Activated T-helper 2 cell treated with anti-CD3 and anti-CD28 coated beads, Interferon-gamma antibody, Interleukin-2, Interleukin-4, amounts not matched to agents 10 μg/mL and 5 μg/mL and 100 μg/mL, durations not matched to agents 14 hours and 24 hours and 36 hours (primary cell): ENCODE results near the gene PSPN. TPM values are rescaled to one million over a fixed set of nuclear protein-coding genes. Genes with fewer than 3 reads are reported as not detected.

ENCODE experiments used
- DNase-seq: peaks from one replicate; pipeline ENCODE4 v3.0.0; 2021; ENCODE audit warnings: low spot score
- H3K27ac Mint-ChIP-seq: one replicate; pipeline ENCODE4 v1.8.0; 2021; ENCODE audit warnings: mixed read lengths
- H3K27me3 Mint-ChIP-seq: one replicate; pipeline ENCODE4 v1.8.0; 2021; ENCODE audit warnings: low read depth, mixed read lengths
- H3K36me3 Mint-ChIP-seq: one replicate; pipeline ENCODE4 v1.8.0; 2021; ENCODE audit warnings: low read depth, mixed read lengths
- H3K4me1 Mint-ChIP-seq: one replicate; pipeline ENCODE4 v1.8.0; 2021; ENCODE audit warnings: low read depth, mixed read lengths
- H3K4me3 Mint-ChIP-seq: one replicate; pipeline ENCODE4 v1.8.0; 2021; ENCODE audit warnings: low read depth, mild to moderate bottlenecking, moderate library complexity, mixed read lengths
- H3K9me3 Mint-ChIP-seq: one replicate; pipeline ENCODE4 v1.8.0; 2021; ENCODE audit warnings: mixed read lengths
- intact Hi-C: fragments of 100-400 bp; cut with micrococcal nuclease; formaldehyde crosslinking; loops from one replicate; pipeline ENCODE4 v1.15.1; 2023
- total RNA-seq: library from RNA; stranded (reverse); gene quantifications from 2 replicates; pipeline ENCODE4 v1.2.3, GENCODE V29; 2022

The PSPN gene, protein sequence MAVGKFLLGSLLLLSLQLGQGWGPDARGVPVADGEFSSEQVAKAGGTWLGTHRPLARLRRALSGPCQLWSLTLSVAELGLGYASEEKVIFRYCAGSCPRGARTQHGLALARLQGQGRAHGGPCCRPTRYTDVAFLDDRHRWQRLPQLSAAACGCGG
- total RNA-seq: 1.6 and 1.9 TPM in 2 replicates

DNA sequence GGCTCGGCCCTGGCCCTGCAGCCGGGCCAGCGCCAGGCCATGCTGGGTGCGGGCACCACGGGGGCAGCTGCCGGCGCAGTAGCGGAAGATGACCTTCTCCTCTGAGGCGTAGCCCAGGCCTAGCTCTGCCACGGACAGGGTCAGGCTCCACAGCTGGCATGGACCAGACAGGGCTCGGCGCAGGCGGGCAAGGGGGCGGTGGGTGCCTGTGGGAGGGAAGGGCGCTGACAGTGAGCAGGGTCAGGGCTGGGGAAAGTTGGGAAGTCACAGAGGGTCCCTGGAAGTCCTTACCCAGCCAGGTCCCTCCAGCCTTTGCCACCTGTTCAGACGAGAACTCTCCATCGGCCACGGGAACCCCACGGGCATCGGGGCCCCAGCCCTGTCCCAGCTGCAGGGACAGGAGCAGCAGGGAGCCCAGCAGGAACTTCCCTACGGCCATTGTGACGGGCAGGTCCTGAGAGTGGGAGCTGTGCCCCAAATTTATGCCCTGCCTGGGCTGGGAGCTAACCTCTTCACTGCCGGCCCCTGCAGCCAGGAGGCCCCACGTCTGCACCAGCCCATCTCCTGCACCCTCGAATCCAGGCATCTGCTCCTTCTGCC is at the start of gene PSPN:
TSS of gene PSPN (minus strand) at position 523 of the 600 bp plus-strand sequence. CDS start at position 439, 84 bp downstream.
- no peak within 1 kb of the TSS for H3K27ac Mint-ChIP-seq
- H3K4me3 Mint-ChIP-seq: no peak within 1 kb of the TSS
- no peaks in the 10 kb centered on the region for H3K9me3 Mint-ChIP-seq
- H3K4me1 Mint-ChIP-seq: peaks cover 8% of the 10 kb centered on the region
- H3K27me3 Mint-ChIP-seq: no peaks in the 10 kb centered on the region
- intact Hi-C loops: no loop called here
- H3K36me3 Mint-ChIP-seq: peaks cover 18% of the 10 kb centered on the region
- no peak for DNase-seq

DNA sequence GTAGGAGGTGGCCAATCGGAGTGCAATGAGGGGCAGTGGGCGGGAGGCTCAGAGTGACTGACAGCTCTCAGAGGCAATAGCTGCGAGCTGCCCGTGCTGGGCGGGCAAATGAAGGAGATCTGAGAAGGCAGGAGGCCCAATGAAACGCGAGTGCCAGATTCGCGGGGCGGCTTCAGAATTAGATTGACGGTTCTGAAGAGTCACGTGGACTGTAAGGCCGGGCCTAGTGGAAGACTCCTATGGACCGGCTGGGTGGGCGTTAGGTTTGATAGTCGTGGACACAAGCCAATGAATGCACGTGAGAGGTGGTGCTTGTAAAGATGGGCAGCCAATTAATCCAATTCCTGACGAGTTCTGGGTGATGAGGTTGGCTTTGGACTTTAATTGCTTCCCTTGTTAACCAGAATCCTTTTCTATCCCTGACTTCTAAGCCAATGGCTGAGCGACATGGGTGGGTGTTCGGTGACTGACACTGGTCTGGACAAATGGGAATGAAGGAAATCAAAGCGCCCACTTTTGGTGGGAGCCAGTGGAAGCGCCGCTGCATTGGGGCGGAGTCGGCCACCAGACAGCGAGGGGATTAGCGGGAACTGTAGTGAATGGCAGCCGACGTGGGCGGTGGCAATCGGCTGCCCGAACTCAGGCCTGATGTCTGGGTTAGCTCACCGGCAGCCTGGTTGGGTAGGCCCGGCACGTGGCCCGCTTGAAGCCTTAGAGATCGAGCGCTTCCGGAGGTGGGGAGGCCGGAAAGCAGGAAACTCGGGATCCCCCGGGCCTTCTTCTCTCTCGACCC is 49.4 kb upstream of the PSPN start:
- Mint-ChIP-seq H3K27me3 (no peaks in the 10 kb centered on the region), H3K4me1 (peaks cover 25% of the 10 kb centered on the region), H3K36me3 (peaks cover 39% of the 10 kb centered on the region), H3K27ac (peak overlapping the region; percentile 96), H3K4me3 (peak overlapping the region; percentile 74), H3K9me3 (peaks cover 3% of the 10 kb centered on the region)
- intact Hi-C loops: loop anchor here (1.0 to 10.0 kb wide), 5 partner anchors 32 to 80 kb away; partner anchors contain the start of genes CLPP, GTF2F1 and TUBB4A
- DNase-seq: peak; percentile 100

DNA sequence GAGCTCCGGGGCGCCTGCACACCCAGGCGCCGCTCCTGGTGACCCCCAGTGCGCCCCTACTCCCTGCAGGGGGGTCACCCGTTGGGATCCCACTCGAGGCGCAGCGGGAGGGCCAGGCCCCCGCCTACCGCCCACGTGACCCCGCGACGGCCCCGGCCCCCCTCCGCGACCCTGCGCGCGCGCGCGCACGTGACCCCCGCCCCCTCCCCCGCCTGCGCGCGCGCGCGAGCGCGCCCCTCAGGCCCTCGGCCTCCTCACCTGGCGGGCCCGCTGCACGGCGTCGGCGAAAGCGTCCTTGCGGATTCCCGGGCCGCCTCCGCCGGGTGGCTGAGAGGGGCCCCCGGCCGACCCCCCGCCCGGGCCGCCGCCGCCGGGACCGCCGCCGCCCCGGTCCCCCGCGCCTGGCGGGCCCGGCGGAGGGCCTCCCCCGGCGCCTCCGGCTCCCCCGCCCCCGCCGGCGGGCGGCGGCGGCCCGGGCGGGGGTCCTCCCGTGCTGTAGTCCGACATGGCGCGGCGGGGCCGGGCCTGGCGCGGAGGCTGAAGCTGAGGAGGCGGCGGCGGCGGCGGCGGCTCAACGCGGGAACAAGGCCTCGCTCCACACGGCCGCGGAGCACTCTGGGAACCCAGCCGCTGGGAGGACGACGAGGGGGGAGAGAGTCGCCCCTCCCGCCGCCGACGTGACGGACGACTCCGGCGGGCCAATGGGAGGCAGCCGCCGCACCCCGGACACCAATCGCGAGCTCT is 48.6 kb upstream of the PSPN start, which contains the start of gene KHSRP:
TSS of gene KHSRP (minus strand) at position 617 of the 744 bp plus-strand sequence. CDS start at position 507, 110 bp downstream.
- intact Hi-C loops: loop anchor here (2.0 to 10.0 kb wide), 2 partner anchors 64 to 80 kb away; partner anchors contain the start of genes CLPP and TUBB4A
- H3K27ac Mint-ChIP-seq: peak within 1 kb of the TSS; percentile 96
- DNase-seq: no peak
- peaks cover 21% of the 10 kb centered on the region for H3K4me1 Mint-ChIP-seq
- H3K9me3 Mint-ChIP-seq: peaks cover 3% of the 10 kb centered on the region
- H3K27me3 Mint-ChIP-seq: no peaks in the 10 kb centered on the region
- peak within 1 kb of the TSS; percentile 94 for H3K4me3 Mint-ChIP-seq
- peaks cover 44% of the 10 kb centered on the region for H3K36me3 Mint-ChIP-seq

DNA sequence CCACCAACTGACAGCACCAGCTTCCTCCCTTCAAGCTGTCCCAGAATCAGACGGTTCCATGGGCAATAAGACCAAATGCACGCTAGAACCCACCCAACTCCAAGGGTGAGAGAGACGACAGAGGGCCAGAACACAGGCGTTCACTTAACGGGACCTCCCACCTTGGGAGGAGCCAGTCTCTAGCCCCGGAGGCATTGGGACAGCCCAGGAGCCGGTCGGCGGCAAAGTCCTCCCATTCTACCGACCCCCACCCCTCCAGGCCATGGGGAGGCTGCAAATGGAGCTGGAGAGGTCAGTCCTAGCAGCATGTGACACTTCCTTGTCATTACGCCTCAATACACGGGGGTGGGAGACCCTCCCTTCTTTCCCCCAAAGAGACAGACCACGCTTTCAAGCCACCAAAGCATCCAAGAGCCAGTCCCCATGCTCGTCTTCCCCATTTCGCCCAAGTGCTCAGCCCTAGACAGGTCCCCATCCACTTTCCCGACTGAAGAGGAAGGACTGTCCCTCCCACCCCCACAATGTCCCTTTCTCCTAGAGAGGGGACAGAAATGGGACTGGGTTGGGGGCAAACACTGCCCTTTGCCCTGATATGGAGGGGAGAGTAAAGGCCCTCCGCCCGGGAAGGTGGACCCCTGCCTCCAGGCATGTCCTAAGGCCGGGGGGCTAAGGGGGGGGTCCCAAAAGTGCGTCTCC is 47.9 kb upstream of the PSPN start:
- H3K36me3 Mint-ChIP-seq: peaks cover 51% of the 10 kb centered on the region
- DNase-seq: peak; percentile 44
- H3K9me3 Mint-ChIP-seq: peaks cover 3% of the 10 kb centered on the region
- intact Hi-C loops: loop anchor here (2.0 to 10.0 kb wide), 2 partner anchors 63 to 81 kb away; partner anchors contain the start of genes CLPP and TUBB4A
- peaks cover 21% of the 10 kb centered on the region for H3K4me1 Mint-ChIP-seq
- H3K27ac Mint-ChIP-seq: peak overlapping the region; percentile 74
- H3K4me3 Mint-ChIP-seq: peak overlapping the region; percentile 94
- H3K27me3 Mint-ChIP-seq: no peaks in the 10 kb centered on the region

DNA sequence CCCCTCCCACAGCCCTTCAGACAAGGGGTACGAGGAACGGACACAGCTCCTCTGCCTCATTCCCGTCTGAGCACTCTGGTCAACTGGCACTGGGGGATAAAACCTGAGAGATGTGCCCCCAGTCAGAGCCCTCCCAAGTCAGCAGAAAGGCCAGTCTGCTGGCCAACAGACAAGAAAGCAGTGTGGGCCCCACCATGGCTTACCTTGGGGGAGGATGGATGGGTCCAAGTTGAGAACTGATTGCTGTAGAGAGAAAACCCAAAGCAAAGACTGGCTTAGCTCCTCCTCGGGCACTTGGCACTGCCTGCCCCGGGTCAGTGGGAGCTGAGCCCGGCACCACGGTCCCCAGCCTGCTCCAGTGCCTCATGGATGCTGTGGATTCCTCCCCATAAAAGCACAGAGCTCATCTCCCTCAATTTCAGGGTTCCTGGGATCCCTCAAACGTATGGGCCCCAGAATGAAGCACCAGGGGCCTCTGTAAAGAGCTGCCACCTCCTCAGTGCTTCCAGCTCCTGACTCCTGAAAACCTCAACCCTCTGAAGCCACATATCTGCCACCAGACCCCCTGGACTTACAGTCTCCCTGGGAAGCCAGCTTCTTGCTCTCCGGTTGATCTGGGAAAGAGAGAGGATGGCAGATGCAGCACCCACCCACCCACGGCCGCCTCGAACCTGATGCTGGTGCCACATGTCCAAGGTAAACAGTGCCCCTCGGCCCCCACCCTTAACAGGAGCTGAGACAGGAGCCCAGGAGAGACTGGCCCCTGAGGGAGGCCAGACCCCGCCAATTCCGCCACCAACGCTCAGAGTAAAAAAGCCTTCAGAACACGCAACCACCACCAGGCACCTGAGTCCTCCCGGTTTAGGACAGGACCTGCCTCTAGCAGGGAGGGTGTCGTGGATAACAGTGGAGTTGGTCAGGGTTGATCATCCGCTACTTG is 45.6 kb upstream of the PSPN start:
- Mint-ChIP-seq H3K36me3 (peaks cover 73% of the 10 kb centered on the region), H3K27me3 (no peaks in the 10 kb centered on the region), H3K4me1 (peaks cover 21% of the 10 kb centered on the region), H3K9me3 (peaks cover 3% of the 10 kb centered on the region), H3K4me3 (no peak overlapping the region), H3K27ac (no peak overlapping the region)
- intact Hi-C loops: loop anchor here (10.0 kb wide), 1 partner anchor 83 kb away; the partner anchor contains the start of gene TUBB4A
- no peak for DNase-seq

DNA sequence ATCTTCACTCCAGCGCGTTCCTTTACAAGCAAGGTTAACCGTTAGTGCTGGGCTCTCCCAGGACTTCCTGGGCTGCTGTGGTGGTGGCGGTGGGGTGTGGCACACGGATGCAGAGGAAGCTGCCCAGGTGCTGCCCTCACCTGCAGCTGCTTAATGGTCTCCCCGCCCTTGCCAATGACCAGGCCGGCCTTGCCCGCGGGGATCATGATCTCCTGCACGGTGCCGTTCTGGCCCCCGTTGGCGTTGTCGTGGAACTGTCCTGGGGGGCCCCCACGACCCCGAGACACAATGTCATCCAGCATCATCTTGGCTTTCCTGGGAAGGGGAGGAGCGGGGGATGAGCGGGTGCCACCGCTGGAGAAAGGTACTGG is 42.8 kb upstream of the PSPN start:
- intact Hi-C loops: no loop called here
- peaks cover 88% of the 10 kb centered on the region for H3K36me3 Mint-ChIP-seq
- no peak overlapping the region for H3K4me3 Mint-ChIP-seq
- no peak overlapping the region for H3K27ac Mint-ChIP-seq
- H3K4me1 Mint-ChIP-seq: peaks cover 14% of the 10 kb centered on the region
- DNase-seq: no peak
- no peaks in the 10 kb centered on the region for H3K9me3 Mint-ChIP-seq
- H3K27me3 Mint-ChIP-seq: no peaks in the 10 kb centered on the region

DNA sequence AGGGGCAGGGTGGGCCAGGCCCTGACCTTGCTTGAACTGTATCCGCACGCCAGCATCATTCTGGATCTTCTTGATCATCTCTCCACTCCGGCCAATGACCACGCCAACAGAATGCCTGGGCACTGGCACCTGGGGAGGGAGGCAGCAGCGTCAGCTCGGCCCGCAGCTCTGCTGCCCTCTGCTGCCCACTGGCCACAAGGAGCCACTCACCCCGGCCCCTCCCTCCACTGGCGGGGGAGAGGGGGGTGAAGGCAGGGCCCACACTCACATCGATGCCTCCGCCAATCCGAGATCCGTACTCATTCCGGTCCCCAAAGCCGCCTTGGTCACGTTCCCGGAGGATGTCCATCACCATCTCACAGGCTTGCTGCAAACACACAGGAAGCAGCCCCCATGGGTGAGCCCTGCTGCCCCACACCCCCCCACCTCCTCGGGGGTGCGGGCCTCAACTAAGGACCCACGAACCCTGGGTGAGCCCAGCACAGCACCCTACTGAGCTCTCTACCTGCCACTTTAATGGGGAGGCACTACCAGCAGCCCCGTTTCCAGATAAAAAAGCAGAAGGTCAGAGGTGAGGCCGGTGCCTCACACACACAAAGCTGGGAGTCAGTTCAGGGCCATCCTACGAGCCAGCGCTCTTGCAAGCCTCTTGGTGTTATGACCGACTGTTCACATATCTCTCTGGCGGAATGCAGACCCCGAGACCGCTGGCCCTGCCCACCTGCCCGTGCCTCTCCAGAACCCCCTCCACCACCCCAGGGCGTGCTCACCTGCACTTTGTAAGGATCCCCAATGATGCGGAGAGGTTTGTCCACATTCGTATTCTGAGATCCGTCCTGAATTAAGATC is 42.2 kb upstream of the PSPN start:
- no peak for DNase-seq
- H3K9me3 Mint-ChIP-seq: no peaks in the 10 kb centered on the region
- no peaks in the 10 kb centered on the region for H3K27me3 Mint-ChIP-seq
- no peak overlapping the region for H3K4me3 Mint-ChIP-seq
- H3K4me1 Mint-ChIP-seq: peaks cover 9% of the 10 kb centered on the region
- peaks cover 82% of the 10 kb centered on the region for H3K36me3 Mint-ChIP-seq
- intact Hi-C loops: no loop called here
- no peak overlapping the region for H3K27ac Mint-ChIP-seq

DNA sequence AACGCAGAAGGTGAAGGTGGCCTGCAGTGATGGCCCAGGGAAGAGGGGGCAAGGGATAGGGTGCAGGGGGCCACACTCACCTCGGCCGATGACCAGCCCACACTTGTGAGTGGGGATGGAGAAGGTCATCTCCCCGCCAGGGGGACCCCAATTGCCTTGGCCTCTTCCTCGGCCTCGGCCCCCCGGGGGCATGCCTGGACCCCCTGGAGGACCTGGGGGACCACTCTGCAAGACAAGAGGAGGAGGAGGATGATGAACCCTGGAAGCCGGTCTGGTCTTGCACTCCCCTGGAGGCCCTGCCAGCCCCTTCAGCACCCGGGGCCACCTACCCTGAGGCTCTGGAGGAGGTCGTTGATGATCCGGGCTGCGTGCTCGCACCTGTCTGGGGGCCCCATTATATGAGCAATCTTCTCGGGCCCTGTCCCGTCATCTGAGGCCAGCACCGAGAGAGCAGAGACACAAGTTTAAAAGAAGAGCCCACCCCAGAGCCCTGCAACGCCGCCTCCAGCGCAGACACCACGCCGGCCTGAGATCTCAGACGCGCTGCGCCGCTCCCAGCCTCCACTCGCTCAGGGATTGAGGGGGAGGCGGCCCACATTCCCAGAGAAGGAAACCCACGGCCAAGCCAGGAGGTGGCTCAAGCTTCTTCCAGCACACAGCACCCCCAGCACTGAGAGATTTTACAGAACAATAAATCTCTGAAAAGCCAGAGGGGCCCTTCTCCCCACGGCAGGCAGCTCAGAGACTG is 41.1 kb upstream of the PSPN start:
- Mint-ChIP-seq H3K36me3 (peaks cover 71% of the 10 kb centered on the region), H3K4me1 (peaks cover 2% of the 10 kb centered on the region), H3K4me3 (no peak overlapping the region), H3K27ac (no peak overlapping the region), H3K27me3 (no peaks in the 10 kb centered on the region), H3K9me3 (no peaks in the 10 kb centered on the region)
- intact Hi-C loops: no loop called here
- DNase-seq: no peak

DNA sequence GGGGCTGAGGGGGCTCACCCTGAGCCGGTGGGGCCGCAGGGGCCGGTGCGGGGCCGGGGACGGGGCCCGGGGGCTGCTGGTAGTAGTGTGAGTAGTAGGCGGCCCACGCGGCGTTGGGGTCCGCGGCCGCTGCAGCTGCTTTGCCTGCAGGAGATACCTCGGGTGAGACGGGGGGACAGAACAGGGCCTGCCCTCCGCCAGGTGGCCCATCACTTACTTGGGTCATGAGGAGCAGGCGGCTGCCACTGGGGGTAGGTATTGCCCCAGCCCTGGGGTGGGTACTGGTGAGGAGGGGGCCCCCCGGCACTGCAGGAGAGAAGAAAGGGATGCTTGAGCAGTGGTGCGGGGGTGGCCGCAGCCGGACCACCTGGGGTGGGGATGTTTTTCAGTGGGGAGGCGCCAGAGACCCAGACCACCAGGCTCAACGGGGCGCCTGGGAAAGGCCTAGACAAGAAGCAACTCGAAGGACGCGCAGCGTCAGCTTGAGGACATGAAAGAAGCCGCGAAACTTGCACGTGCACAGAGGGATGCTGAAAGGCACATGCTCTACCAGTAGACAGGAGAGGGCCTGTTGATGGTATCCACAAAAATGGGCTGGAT is 40.0 kb upstream of the PSPN start:
- no peaks in the 10 kb centered on the region for H3K9me3 Mint-ChIP-seq
- no peak overlapping the region for H3K27ac Mint-ChIP-seq
- DNase-seq: no peak
- no peak overlapping the region for H3K4me3 Mint-ChIP-seq
- intact Hi-C loops: no loop called here
- H3K4me1 Mint-ChIP-seq: no peaks in the 10 kb centered on the region
- H3K27me3 Mint-ChIP-seq: no peaks in the 10 kb centered on the region
- H3K36me3 Mint-ChIP-seq: peaks cover 60% of the 10 kb centered on the region
